ENCODE data around the gene AIG1. TPM values are rescaled to one million over a fixed set of nuclear protein-coding genes. Genes with fewer than 3 reads are reported as not detected.

The AIG1 gene
- total RNA-seq, 2 experiments from 2014 or later, result 0.40 to 0.85 TPM

DNA sequence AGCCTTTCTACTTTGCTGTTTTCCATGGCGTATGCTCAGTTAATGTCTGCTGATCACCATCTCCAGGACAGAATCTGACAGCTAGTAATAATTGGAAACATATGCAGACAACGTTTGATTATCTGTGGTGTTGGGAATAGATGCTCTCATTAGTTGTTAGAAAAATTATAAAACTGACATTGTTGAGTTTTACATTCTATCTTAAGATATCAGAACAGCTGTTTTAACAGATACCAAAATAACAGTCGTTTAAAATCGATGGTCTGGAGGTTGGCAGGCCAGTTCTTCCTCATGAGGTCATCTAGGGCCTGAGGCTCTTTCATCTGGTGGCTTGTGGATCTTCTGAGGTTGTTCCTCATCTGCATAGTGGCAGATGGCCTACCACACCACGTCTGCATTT, 137.6 kb downstream of the AIG1 start:
- Histone ChIP-seq H3K27ac (ENCODE audit: low read depth, low read length, poor library complexity, severe bottlenecking) (no peak overlapping the region), H3K4me1 (ENCODE audit: insufficient read depth, low read length, poor library complexity, severe bottlenecking) (no peaks in the 10 kb centered on the region), H3K36me3 (ENCODE audit: insufficient read depth, low read length) (no peaks in the 10 kb centered on the region), H3K9me2 (ENCODE audit: insufficient read depth, low read length) (no peaks in the 10 kb centered on the region), H4K20me1 (ENCODE audit: insufficient read depth, low read length) (no peaks in the 10 kb centered on the region), H3K9me3 (ENCODE audit: low read length) (no peaks in the 10 kb centered on the region), H3K79me2 (ENCODE audit: insufficient read depth, low read depth, low read length) (no peaks in the 10 kb centered on the region), H3K4me2 (ENCODE audit: low read length) (no peak overlapping the region), H3K4me3 (ENCODE audit: low read depth, low read length, poor library complexity, severe bottlenecking) (no peak overlapping the region), H2AFZ (ENCODE audit: low read length) (no peak overlapping the region)
- no peak for DNase-seq (ENCODE audit: low spot score)
- BruUV-seq (replicated peaks), result no TSS peak
- ChIA-PET POLR2A (no interaction called here), CTCF (ENCODE audit: unreplicated experiment) (no interaction called here)
- TF ChIP-seq, protein P1, sequence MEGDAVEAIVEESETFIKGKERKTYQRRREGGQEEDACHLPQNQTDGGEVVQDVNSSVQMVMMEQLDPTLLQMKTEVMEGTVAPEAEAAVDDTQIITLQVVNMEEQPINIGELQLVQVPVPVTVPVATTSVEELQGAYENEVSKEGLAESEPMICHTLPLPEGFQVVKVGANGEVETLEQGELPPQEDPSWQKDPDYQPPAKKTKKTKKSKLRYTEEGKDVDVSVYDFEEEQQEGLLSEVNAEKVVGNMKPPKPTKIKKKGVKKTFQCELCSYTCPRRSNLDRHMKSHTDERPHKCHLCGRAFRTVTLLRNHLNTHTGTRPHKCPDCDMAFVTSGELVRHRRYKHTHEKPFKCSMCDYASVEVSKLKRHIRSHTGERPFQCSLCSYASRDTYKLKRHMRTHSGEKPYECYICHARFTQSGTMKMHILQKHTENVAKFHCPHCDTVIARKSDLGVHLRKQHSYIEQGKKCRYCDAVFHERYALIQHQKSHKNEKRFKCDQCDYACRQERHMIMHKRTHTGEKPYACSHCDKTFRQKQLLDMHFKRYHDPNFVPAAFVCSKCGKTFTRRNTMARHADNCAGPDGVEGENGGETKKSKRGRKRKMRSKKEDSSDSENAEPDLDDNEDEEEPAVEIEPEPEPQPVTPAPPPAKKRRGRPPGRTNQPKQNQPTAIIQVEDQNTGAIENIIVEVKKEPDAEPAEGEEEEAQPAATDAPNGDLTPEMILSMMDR (conservative IDR thresholded peaks at IDR 0.05; ENCODE audit: low read length), result no peak
- TF ChIP-seq EZH2phosphoT487 (IDR thresholded peaks at IDR 0.05; ENCODE audit: borderline replicate concordance, low read depth, low read length), result no peak
- intact Hi-C loops (cut with micrococcal nuclease; ENCODE audit: unreplicated experiment), result no loop called here

DNA sequence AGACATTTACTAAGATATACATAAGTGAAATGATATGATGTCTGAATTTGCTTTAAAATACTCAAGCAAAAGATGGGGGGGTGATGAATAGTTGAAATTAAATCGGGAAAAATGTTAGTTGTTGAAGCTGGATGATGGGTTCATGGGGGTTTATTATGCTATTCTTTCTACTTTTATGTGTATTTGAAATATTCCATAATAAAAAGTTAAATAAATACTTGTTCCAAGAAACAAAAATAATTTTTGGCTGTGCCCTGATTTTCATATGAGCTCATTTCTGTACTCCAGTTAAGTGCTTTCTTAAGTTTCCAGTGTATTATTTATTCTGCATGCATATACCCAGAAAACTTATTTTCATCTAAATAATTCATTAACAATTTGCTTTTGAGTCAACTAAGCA, 138.6 kb downstream of the AIG1 start:
- no peak overlapping the region for H3K4me3 ChIP-seq (ENCODE audit: low read depth, low read length, poor library complexity, severe bottlenecking)
- ChIA-PET CTCF (ENCODE audit: unreplicated experiment) (no interaction called here), POLR2A (no interaction called here)
- H3K4me1 ChIP-seq (ENCODE audit: insufficient read depth, low read length, poor library complexity, severe bottlenecking), result no peaks in the 10 kb centered on the region
- no peak for DNase-seq (ENCODE audit: low spot score)
- H3K36me3 ChIP-seq (ENCODE audit: insufficient read depth, low read length), result no peaks in the 10 kb centered on the region
- H3K4me2 ChIP-seq (ENCODE audit: low read length), result no peak overlapping the region
- H3K27ac ChIP-seq (ENCODE audit: low read depth, low read length, poor library complexity, severe bottlenecking), result no peak overlapping the region
- BruUV-seq (replicated peaks), result no TSS peak
- H3K9me3 ChIP-seq (ENCODE audit: low read length), result no peaks in the 10 kb centered on the region
- H2AFZ ChIP-seq (ENCODE audit: low read length), result no peak overlapping the region
- no peaks in the 10 kb centered on the region for H4K20me1 ChIP-seq (ENCODE audit: insufficient read depth, low read length)
- intact Hi-C loops (cut with micrococcal nuclease; ENCODE audit: unreplicated experiment), result no loop called here
- no peaks in the 10 kb centered on the region for H3K79me2 ChIP-seq (ENCODE audit: insufficient read depth, low read depth, low read length)
- TF ChIP-seq EZH2phosphoT487 (IDR thresholded peaks at IDR 0.05; ENCODE audit: borderline replicate concordance, low read depth, low read length), result no peak
- TF ChIP-seq, protein P1 (conservative IDR thresholded peaks at IDR 0.05; ENCODE audit: low read length), result no peak
- no peaks in the 10 kb centered on the region for H3K9me2 ChIP-seq (ENCODE audit: insufficient read depth, low read length)

DNA sequence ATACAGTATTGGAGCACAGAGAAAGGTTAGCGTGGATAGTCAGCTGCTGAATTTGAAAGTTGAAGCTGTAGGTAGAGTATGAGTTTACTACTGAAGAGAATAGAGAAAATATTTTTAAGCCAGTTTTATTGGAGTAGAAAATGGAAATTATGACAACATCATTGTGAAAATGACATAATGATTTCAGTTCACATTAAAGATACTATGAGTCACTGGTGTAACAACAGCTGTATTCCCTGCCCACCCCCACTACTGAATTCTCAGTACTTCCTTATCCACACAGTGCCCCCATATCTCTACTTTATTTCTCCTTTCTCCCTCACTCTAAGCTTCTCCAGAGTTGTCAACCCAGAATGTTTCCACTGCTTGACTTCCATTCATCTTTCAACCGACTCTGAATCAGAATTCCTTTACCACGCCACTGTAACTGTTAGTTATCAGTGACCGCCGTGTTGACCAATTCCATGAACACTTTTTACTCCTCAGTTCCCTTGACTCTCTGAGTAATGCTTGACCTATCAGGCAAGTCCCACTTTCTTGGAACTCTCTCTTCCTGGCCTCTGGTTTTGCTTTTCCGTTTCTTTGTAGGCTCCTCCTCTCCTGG, 139.6 kb downstream of the AIG1 start:
- Histone ChIP-seq H3K4me1 (ENCODE audit: insufficient read depth, low read length, poor library complexity, severe bottlenecking) (no peaks in the 10 kb centered on the region), H3K9me3 (ENCODE audit: low read length) (no peaks in the 10 kb centered on the region), H3K4me2 (ENCODE audit: low read length) (no peak overlapping the region), H3K27ac (ENCODE audit: low read depth, low read length, poor library complexity, severe bottlenecking) (no peak overlapping the region), H2AFZ (ENCODE audit: low read length) (no peak overlapping the region), H4K20me1 (ENCODE audit: insufficient read depth, low read length) (no peaks in the 10 kb centered on the region), H3K36me3 (ENCODE audit: insufficient read depth, low read length) (no peaks in the 10 kb centered on the region), H3K9me2 (ENCODE audit: insufficient read depth, low read length) (no peaks in the 10 kb centered on the region), H3K4me3 (ENCODE audit: low read depth, low read length, poor library complexity, severe bottlenecking) (no peak overlapping the region), H3K79me2 (ENCODE audit: insufficient read depth, low read depth, low read length) (no peaks in the 10 kb centered on the region)
- ChIA-PET POLR2A (no interaction called here), CTCF (ENCODE audit: unreplicated experiment) (no interaction called here)
- TF ChIP-seq, protein P1 (conservative IDR thresholded peaks at IDR 0.05; ENCODE audit: low read length), result no peak
- TF ChIP-seq EZH2phosphoT487 (IDR thresholded peaks at IDR 0.05; ENCODE audit: borderline replicate concordance, low read depth, low read length), result no peak
- no TSS peak for BruUV-seq (replicated peaks)
- intact Hi-C loops (cut with micrococcal nuclease; ENCODE audit: unreplicated experiment), result no loop called here
- DNase-seq (ENCODE audit: low spot score), result no peak
